T-helper 1 cell treated with Interleukin-12 subunit alpha and Interleukin-12 subunit beta and Interleukin-4 antibody, amounts not matched to agents 30 μg/mL and 1 μg/mL, for 36 hours (primary cell): ENCODE measurements around the gene DOCK1.
"Not testable (repeated sequence)": the region's sequence is repeated elsewhere in the genome, so short reads cannot be mapped to it uniquely, and the experiment has no call there.

ENCODE experiments used
- H3K27ac Mint-ChIP-seq: one replicate; pipeline ENCODE4 v1.8.0; 2021; ENCODE audit warnings: mild to moderate bottlenecking, mixed read lengths
- H3K27me3 Mint-ChIP-seq: one replicate; pipeline ENCODE4 v1.8.0; 2021; ENCODE audit warnings: low read depth, mixed read lengths
- H3K36me3 Mint-ChIP-seq: one replicate; pipeline ENCODE4 v1.8.0; 2021; ENCODE audit warnings: low read depth, mixed read lengths
- H3K4me1 Mint-ChIP-seq: one replicate; pipeline ENCODE4 v1.8.0; 2021; ENCODE audit warnings: low read depth, mixed read lengths
- H3K4me3 Mint-ChIP-seq: one replicate; pipeline ENCODE4 v1.8.0; 2021; ENCODE audit warnings: mild to moderate bottlenecking, moderate library complexity, mixed read lengths
- H3K9me3 Mint-ChIP-seq: one replicate; pipeline ENCODE4 v1.8.0; 2021; ENCODE audit warnings: mixed read lengths

DOCK1 gene

GRCh38 chr10:126926568-126926967 lies 21.3 kb downstream of the DOCK1 start:
- Mint-ChIP-seq H3K36me3 (no peaks in the 10 kb centered on the region), H3K4me1 (no peaks in the 10 kb centered on the region), H3K27me3 (no peaks in the 10 kb centered on the region), H3K4me3 (no peak overlapping the region), H3K9me3 (peaks cover 4% of the 10 kb centered on the region), H3K27ac (no peak overlapping the region)

- Mint-ChIP-seq H3K27ac (no peak overlapping the region), H3K4me1 (no peaks in the 10 kb centered on the region), H3K9me3 (no peaks in the 10 kb centered on the region), H3K4me3 (no peak overlapping the region), H3K27me3 (no peaks in the 10 kb centered on the region), H3K36me3 (no peaks in the 10 kb centered on the region)
These were observed 22.6 kb downstream of the DOCK1 start for GRCh38 chr10:126927799-126928198.

DNA sequence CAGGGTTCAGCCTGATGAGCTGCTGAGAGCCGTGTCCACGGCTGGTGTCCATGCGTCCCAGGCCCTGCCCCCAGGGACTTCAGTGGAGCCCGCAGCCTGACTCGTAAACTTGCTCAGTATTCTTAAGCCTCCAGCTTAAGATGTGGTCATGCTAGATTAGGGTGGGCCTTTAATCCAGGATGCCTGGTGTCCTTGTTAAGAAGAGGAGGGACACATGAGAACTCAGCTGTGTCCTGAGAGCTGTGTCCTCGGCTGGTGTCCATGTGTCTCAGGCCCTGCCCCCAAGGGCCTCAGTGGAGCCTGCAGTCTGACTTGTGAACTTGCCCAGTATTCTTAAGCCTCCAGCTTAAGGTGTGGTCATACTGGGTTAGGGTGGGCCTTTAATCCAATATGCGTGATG lies 23.0 kb downstream of the DOCK1 start:
- no peaks in the 10 kb centered on the region for H3K27me3 Mint-ChIP-seq
- no peaks in the 10 kb centered on the region for H3K4me1 Mint-ChIP-seq
- no peak overlapping the region for H3K4me3 Mint-ChIP-seq
- H3K36me3 Mint-ChIP-seq, result no peaks in the 10 kb centered on the region
- no peak overlapping the region for H3K27ac Mint-ChIP-seq
- H3K9me3 Mint-ChIP-seq, result no peaks in the 10 kb centered on the region

DNA sequence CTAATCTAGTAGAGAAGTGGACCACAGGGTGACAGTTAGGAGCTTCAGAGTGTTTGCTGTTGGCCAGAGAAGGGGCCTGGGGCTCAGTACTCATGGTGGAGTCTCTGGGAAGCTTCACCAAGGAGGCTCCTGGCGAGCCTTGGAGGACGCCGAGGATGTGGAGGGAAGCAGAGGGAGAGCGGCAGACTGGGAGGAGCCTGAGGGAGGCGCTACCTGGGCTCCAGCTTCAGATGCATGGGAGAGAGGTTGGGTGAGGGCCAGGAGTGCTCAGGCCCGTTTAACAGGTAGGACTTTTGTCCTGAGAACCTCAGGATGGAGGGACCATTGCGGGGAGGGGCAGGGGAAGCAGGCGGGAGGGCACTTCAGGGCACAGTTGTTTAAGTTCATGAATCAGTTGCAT lies 24.2 kb downstream of the DOCK1 start:
- H3K4me1 Mint-ChIP-seq, result no peaks in the 10 kb centered on the region

DNA sequence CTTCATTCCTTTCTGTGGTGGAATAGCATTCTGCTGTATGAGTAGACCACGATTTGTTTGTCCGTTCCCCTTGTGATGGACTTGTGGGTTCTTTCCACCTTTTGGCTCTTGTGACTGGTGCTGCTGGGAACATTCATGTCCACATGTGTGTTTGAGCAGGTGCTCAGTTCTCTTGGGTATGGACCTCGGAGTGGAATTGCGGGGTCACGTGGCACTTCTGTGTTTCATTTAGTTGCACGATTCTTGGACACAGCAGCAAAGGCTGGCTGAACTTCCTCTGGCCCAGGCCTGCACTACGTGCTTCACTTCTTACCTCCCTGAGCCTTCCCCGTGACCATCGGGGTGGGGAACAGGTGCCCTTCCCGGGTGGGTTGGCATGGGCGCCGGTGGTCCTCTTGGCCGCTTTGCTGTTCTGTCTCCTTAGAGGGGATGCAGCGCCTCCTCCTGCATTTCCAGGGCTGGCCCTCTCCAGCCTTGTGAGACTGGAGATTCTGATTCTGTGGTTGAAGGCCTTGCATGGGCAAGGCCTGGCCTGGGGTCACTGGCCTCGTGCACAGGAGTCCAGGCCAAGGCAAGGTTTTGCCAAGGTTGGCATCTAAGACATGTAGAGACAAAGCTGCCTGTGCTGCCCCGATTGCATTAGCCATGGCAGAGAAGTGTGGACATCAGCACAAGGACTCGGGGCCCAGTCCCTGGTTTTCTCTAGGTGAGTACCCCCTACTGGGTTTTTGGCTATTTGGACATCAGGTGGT lies 25.1 kb downstream of the DOCK1 start:
- Mint-ChIP-seq H3K4me3 (no peak overlapping the region), H3K27ac (no peak overlapping the region), H3K9me3 (no peaks in the 10 kb centered on the region), H3K36me3 (no peaks in the 10 kb centered on the region), H3K27me3 (no peaks in the 10 kb centered on the region), H3K4me1 (no peaks in the 10 kb centered on the region)

More for the DNA sequence above, 24.2 kb downstream of the DOCK1 start:
- Mint-ChIP-seq H3K27me3 (no peaks in the 10 kb centered on the region), H3K4me3 (no peak overlapping the region), H3K27ac (no peak overlapping the region), H3K36me3 (no peaks in the 10 kb centered on the region), H3K9me3 (no peaks in the 10 kb centered on the region)

GRCh38 chr10:126930883-126931503 lies 25.8 kb downstream of the DOCK1 start:
- H3K27ac Mint-ChIP-seq, result no peak overlapping the region
- no peak overlapping the region for H3K4me3 Mint-ChIP-seq
- no peaks in the 10 kb centered on the region for H3K27me3 Mint-ChIP-seq
- H3K9me3 Mint-ChIP-seq, result no peaks in the 10 kb centered on the region
- no peaks in the 10 kb centered on the region for H3K36me3 Mint-ChIP-seq
- H3K4me1 Mint-ChIP-seq, result no peaks in the 10 kb centered on the region

- no peaks in the 10 kb centered on the region for H3K36me3 Mint-ChIP-seq
- H3K27me3 Mint-ChIP-seq, result no peaks in the 10 kb centered on the region
- H3K4me3 Mint-ChIP-seq, result no peak overlapping the region
These were observed 26.3 kb downstream of the DOCK1 start for GRCh38 chr10:126931544-126931943.

DNA sequence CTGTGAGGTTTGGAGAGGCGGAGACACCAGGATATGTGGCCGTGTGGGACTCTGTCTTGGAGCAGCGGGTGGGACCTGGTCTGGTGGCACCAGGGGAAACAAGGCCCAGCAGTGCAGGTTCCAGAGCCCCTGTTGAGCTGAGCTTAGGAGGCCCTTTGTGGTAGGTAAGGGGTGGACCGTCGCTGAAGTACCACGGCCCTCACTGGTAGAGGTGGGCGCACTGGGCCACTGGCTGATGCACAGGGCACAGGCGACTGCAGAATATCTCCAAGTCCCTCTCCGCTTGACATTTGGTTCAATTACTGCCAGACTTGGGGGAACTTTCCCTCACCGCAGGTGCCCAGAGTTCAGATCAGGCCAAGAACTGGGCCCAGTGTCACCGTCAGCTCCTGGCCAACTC lies 27.3 kb downstream of the DOCK1 start:
- Mint-ChIP-seq H3K4me3 (no peak overlapping the region), H3K27ac (no peak overlapping the region), H3K36me3 (no peaks in the 10 kb centered on the region), H3K4me1 (no peaks in the 10 kb centered on the region), H3K9me3 (peaks cover 5% of the 10 kb centered on the region), H3K27me3 (no peaks in the 10 kb centered on the region)

More at GRCh38 chr10:126931544-126931943, 26.3 kb downstream of the DOCK1 start:
- Mint-ChIP-seq H3K9me3 (no peaks in the 10 kb centered on the region), H3K4me1 (no peaks in the 10 kb centered on the region), H3K27ac (no peak overlapping the region)

- Mint-ChIP-seq H3K4me1 (no peaks in the 10 kb centered on the region), H3K27ac (no peak overlapping the region), H3K9me3 (peaks cover 5% of the 10 kb centered on the region), H3K27me3 (no peaks in the 10 kb centered on the region), H3K4me3 (no peak overlapping the region), H3K36me3 (no peaks in the 10 kb centered on the region)
These were observed 27.9 kb downstream of the DOCK1 start for GRCh38 chr10:126933116-126933515.

DNA sequence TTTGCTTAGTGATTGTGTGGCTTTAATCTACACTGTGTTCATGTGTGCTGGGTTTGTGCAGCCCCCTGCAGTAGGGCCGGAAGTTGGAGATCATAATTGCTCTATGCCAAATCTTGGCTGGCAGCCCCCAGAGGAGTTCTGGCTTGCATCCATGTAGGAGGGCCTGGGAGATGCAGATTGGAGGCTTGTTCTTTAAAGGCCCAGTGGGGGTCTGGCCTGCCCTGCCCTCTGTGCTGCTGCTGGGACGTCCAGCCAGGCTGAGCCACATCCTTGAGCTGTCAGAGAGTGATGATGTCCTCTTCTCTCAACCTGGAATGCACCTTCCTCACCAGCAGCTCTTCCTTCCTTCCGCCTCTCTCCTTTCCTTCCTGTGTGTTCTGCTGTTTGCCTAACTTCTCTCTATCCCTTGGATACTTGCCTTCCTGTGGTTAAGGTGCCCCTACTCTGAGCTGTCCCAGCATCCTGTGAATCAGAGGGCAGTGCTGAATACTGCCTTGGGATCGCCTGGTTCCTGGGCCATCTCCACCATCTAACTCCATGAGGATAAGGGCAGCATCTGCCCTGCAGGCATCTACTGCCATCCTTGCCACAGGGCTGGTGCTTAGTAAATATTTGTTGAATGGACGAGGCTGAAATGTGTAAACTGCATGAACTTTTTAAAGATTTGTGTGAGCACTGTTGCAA lies 30.2 kb downstream of the DOCK1 start:
- no peak overlapping the region for H3K27ac Mint-ChIP-seq
- peaks cover 20% of the 10 kb centered on the region for H3K9me3 Mint-ChIP-seq
- H3K4me1 Mint-ChIP-seq, result no peaks in the 10 kb centered on the region
- no peaks in the 10 kb centered on the region for H3K36me3 Mint-ChIP-seq
- no peak overlapping the region for H3K4me3 Mint-ChIP-seq
- H3K27me3 Mint-ChIP-seq, result no peaks in the 10 kb centered on the region

- no peaks in the 10 kb centered on the region for H3K27me3 Mint-ChIP-seq
- H3K9me3 Mint-ChIP-seq, result peaks cover 20% of the 10 kb centered on the region
- H3K27ac Mint-ChIP-seq, result no peak overlapping the region
- no peak overlapping the region for H3K4me3 Mint-ChIP-seq
- H3K4me1 Mint-ChIP-seq, result no peaks in the 10 kb centered on the region
- no peaks in the 10 kb centered on the region for H3K36me3 Mint-ChIP-seq
These were observed 31.8 kb downstream of the DOCK1 start for GRCh38 chr10:126937026-126937425.

DNA sequence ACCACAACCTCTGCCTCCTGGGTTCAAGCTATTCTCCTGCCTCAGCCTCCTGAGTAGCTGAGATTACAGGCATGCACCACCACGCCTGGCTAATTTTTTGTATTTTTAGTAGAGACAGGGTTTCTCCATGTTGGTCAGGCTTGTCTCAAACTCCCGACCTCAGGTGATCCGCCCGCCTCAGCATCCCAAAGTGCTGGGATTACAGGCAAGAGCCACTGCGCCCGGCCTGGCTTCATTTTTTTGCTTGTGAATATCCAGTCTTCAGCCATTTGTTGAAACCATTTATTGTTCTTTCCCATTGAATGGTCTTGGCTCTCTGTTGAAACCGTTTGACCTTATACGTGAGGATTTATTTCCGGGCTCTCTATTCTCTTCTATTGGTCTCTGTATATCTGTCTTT lies 32.9 kb downstream of the DOCK1 start:
- H3K36me3 Mint-ChIP-seq, H3K4me1 Mint-ChIP-seq, H3K27me3 Mint-ChIP-seq, H3K27ac Mint-ChIP-seq, H3K4me3 Mint-ChIP-seq: not testable (repeated sequence)
- peaks cover 24% of the 10 kb centered on the region for H3K9me3 Mint-ChIP-seq

DNA sequence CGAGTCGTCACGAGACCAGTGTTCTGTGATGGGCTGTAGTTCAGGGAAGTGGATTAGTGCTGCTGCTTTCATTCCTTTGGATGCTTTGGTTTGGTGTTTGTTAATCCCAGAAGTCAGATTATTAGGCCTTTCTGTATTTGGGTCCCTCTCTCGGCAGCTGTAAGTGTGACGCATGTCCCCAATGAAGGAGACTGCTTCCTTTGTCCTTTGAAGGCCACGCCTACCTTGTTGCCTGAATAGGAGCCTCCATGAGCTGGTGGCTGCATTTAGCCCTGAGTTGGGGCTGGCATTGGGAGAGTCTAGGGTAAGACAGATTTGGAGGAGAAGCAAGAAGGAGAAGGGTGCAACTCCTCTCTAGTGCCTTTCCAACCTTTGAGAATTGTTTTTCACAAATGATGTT lies 34.5 kb downstream of the DOCK1 start:
- Mint-ChIP-seq H3K27me3 (no peaks in the 10 kb centered on the region), H3K4me1 (no peaks in the 10 kb centered on the region), H3K27ac (no peak overlapping the region), H3K9me3 (peaks cover 32% of the 10 kb centered on the region), H3K36me3 (no peaks in the 10 kb centered on the region), H3K4me3 (no peak overlapping the region)

GRCh38 chr10:126940670-126941310 lies 35.6 kb downstream of the DOCK1 start:
- peaks cover 38% of the 10 kb centered on the region for H3K9me3 Mint-ChIP-seq
- no peak overlapping the region for H3K4me3 Mint-ChIP-seq
- no peak overlapping the region for H3K27ac Mint-ChIP-seq
- H3K4me1 Mint-ChIP-seq, result no peaks in the 10 kb centered on the region
- no peaks in the 10 kb centered on the region for H3K36me3 Mint-ChIP-seq
- no peaks in the 10 kb centered on the region for H3K27me3 Mint-ChIP-seq

DNA sequence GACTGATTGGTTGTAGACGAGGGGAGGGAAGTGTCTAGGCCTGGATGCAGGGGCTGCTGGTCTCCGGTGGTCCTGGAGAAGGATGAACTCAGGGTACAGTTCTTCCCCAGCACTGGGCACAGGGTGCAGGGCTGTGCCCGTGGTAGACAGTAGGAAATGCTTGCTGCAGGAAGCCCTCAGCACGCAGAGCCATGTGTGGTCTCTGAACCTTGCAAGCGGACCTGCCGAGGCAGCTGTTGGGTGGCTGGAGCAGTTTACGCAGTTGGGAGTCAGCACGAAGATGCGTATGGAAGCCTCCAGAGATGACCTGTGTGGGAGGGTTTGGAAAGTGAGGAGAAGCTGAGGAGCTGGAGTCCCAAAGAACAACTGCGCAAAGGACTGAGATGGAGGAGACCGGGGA lies 39.0 kb downstream of the DOCK1 start:
- no peaks in the 10 kb centered on the region for H3K36me3 Mint-ChIP-seq
- H3K9me3 Mint-ChIP-seq, result peaks cover 24% of the 10 kb centered on the region
- no peaks in the 10 kb centered on the region for H3K27me3 Mint-ChIP-seq
- no peak overlapping the region for H3K4me3 Mint-ChIP-seq
- no peaks in the 10 kb centered on the region for H3K4me1 Mint-ChIP-seq
- H3K27ac Mint-ChIP-seq, result no peak overlapping the region
